HG02870 (cell line): Measurements from ENCODE around the gene ANKRD23.
"Not testable (repeated sequence)": the region's sequence is repeated elsewhere in the genome, so short reads cannot be mapped to it uniquely, and the experiment has no call there.

ENCODE experiments used
- ATAC-seq: cut with Tn5 transposase; IDR thresholded peaks from one replicate; pipeline ENCODE4 v1.9.1; 2021; ENCODE audit warnings: mild to moderate bottlenecking, moderate library complexity; ENCODE audit not compliant: unreplicated experiment

ANKRD23 gene

GRCh38 chr2:96801005-96801785 is 42.6 kb downstream of the ANKRD23 start:
- ATAC-seq: peak; percentile 71

GRCh38 chr2:96800061-96801004 is 43.5 kb downstream of the ANKRD23 start:
- peak; percentile 8 for ATAC-seq

GRCh38 chr2:96799623-96799935 is 44.2 kb downstream of the ANKRD23 start:
- ATAC-seq: no peak

DNA sequence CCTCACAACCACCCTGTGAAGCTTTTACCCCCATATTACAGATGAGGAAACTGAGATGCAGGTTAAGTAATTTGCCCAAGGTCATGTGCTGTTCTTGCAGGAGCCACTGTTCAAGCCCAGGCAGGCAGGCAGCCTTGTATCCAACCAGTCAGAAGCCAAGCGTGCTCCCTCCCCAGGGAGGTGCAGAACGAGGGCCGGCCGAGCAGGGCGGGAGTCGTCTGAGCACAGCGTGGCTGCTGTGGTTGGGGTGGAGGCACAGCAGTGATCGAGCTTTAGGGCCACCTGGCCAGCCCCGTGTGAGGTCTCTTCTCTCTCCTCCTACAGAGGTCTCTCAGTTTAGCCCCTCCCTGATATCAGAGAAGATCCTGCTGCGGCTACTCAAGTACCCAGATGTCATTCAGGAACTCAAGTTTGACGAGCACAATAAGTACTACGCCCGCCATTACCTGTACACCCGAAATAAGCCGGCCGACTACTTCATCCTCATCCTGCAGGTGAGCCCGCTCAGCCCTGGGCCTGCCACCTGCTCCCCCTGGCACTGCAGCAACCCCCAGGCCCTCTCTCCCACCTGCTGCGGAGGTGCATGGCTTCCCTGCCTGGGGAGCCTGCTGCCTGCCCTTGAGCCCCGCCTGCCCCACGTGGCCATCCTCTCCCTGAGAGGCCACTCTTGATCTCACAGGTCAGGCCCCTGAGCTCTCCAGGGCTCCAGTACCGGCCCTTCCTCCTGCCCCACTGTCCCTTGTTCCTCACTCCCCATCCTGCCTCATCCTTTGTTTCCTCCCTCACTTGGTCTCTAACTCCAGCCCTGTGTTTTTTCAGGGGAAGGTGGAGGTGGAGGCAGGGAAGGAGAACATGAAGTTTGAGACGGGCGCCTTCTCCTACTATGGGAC is 44.8 kb downstream of the ANKRD23 start:
- ATAC-seq: no peak

DNA sequence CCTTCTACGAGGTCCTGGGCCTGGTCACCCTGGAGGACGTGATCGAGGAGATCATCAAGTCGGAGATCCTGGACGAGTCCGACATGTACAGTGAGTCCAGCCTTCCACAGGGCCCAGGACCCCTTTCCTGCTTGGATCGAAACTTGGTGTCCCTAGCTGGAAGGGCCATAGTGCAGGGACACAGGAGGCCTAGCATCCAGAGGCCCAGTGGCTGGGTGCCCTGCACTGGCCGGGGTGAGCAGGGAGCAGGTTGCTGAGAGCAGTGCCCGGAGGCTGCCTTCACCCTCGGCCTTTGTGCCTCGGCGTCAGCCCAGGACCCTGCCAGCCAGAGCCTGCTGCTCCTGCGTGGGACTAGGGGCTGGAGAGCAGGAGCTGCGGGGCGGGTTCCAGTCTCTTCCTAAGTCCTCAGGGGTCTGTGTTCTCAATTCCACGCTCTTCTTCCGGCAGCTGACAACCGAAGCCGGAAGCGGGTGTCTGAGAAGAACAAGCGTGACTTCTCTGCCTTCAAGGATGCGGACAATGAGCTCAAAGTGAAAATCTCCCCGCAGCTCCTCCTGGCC is 46.7 kb downstream of the ANKRD23 start:
- ATAC-seq: no peak

GRCh38 chr2:96796497-96796896 is 47.3 kb downstream of the ANKRD23 start:
- not testable (repeated sequence) for ATAC-seq

GRCh38 chr2:96795076-96795475 is 48.7 kb downstream of the ANKRD23 start:
- ATAC-seq: no peak

- ATAC-seq: no peak
Measured at GRCh38 chr2:96792772-96793749, 50.8 kb downstream of the ANKRD23 start.

- no peak for ATAC-seq
Measured at GRCh38 chr2:96789245-96789617, 54.6 kb downstream of the ANKRD23 start.

DNA sequence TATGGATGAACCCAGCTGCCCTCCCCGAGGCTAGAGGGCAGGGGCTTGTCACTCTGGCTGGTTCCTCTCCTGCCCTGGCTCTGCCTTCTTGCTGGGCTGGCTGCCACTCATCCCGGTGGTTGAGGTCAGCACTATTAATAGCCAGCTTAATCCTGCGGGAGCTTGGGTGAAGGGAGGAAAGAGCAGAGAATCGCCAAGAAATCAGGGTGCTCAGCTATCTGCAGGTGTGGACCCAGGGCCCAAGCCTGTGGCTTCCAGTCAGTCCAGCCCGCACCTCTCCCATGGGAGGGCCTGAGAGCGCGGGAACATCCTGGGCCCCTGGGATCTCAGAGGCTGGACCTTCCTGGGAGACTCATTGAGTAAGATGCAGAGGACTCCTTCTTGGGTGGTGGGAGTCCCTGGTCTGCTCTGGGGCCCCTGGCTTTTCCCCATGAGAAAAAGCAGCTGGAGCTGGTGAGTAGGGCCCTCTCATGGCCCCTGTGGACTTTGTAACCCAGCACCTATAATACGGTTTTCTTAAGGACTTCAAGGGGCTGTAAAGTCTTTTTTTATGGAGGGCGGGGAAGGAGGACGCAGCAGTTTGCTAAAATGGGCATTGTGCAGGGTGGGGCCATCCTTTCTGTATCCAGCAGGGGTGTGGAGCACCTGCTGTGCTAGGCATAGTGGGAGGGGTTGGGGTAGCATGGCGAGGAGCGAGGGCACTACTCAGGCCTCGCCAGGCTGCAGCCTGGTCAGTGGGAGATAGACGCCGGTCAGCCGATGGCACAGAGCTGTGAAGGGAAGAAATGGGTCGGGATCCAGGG is 55.2 kb downstream of the ANKRD23 start:
- ATAC-seq: no peak
